ENCODE measurements around the gene FCHSD2. TPM values are rescaled to one million over a fixed set of nuclear protein-coding genes. Genes with fewer than 3 reads are reported as not detected.

FCHSD2 gene
- polyA plus RNA-seq, 2 of the 4 experiments (the other 2 are of a cell fraction) = 10.5 to 19.0 TPM

- POLR2A ChIA-PET = no interaction called here
- ATAC-seq (no peak), FAIRE-seq (no peak), DNase-seq (ENCODE audit: low read depth in 1 of 2, low spot score in 1 of 2) (no peak)
- Histone ChIP-seq H3K4me2 (no peak overlapping the region), H3K4me3 (no peak overlapping the region), H3K4me1 (no peaks in the 10 kb centered on the region), H3K27ac (no peak overlapping the region), H3K9me3 (no peaks in the 10 kb centered on the region)
- WGBS (ENCODE audit: missing lambda C conversion rate) = 97% methylated on average over 3 of the region's 3 CpGs
- CTCF ChIA-PET = interaction anchor here (0.7 to 2.1 kb wide), 3 partner anchors 14 to 307 kb away, joined by 3 to 9 read pairs (median 3); no protein-coding TSS in a partner anchor
- TF ChIP-seq EP300 (IDR thresholded peaks at IDR 0.05) (no peak), POLR2AphosphoS2 (conservative IDR thresholded peaks at IDR 0.05; ENCODE audit: low read length) (no peak), NPAS2 (CRISPR knock-in tag; IDR thresholded peaks at IDR 0.05; ENCODE audit: borderline replicate concordance) (no peak), CHD4 (IDR thresholded peaks at IDR 0.05; ENCODE audit: borderline replicate concordance) (no peak), RFX5 (IDR thresholded peaks at IDR 0.05) (no peak), HDAC2 (IDR thresholded peaks at IDR 0.05) (no peak), TP53 (CRISPR knock-in tag; IDR thresholded peaks at IDR 0.05) (no peak), HOXA7 (CRISPR knock-in tag; IDR thresholded peaks at IDR 0.05) (no peak), CBX2 (IDR thresholded peaks at IDR 0.05; ENCODE audit: borderline replicate concordance, low read depth) (no peak), ZNF302 (CRISPR knock-in tag; IDR thresholded peaks at IDR 0.05) (no peak), ZC3H11A (IDR thresholded peaks at IDR 0.05) (no peak), PHF8 (IDR thresholded peaks at IDR 0.05; ENCODE audit: borderline replicate concordance, low read depth) (no peak), HMGXB4 (CRISPR knock-in tag; IDR thresholded peaks at IDR 0.05; ENCODE audit: borderline replicate concordance) (no peak), HOXB5 (CRISPR knock-in tag; IDR thresholded peaks at IDR 0.05) (no peak), HOXB13 (CRISPR knock-in tag; IDR thresholded peaks at IDR 0.05; ENCODE audit: low read depth) (no peak)
- TF ChIP-seq, protein P1, sequence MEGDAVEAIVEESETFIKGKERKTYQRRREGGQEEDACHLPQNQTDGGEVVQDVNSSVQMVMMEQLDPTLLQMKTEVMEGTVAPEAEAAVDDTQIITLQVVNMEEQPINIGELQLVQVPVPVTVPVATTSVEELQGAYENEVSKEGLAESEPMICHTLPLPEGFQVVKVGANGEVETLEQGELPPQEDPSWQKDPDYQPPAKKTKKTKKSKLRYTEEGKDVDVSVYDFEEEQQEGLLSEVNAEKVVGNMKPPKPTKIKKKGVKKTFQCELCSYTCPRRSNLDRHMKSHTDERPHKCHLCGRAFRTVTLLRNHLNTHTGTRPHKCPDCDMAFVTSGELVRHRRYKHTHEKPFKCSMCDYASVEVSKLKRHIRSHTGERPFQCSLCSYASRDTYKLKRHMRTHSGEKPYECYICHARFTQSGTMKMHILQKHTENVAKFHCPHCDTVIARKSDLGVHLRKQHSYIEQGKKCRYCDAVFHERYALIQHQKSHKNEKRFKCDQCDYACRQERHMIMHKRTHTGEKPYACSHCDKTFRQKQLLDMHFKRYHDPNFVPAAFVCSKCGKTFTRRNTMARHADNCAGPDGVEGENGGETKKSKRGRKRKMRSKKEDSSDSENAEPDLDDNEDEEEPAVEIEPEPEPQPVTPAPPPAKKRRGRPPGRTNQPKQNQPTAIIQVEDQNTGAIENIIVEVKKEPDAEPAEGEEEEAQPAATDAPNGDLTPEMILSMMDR (IDR thresholded peaks at IDR 0.05) = no peak
Observed at GRCh38 chr11:72850832-72851231, 291.3 kb downstream of the FCHSD2 start.

DNA sequence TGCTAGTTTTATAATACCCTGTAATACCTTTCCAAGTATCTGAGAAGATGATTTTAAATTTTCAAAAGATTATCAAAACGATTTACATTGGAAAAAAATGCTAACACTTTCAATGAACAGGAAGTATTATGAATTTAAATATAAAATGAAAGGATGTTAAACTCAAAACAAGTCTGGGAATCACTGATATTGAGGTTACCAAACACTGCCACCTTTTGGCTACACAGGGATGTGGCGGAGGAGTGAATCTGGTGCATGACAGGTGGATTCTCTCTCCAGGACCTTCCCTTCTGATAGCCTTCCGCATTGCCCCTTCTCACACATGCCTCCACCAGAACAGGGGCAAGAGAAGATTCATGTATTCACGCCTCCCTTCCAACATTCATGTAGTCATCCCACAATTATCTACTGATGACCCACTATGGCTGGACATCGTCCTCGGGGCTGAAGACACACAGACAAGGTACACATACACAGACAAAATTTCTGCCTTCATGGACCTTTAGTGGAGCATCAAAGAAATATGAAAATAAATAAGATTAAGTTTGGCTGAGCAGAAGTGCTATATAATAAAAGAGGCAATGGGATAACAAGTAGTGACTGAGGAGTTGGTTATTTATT lies 293.2 kb downstream of the FCHSD2 start:
- POLR2A ChIA-PET = no interaction called here

More for the DNA sequence above, 293.2 kb downstream of the FCHSD2 start:
- no peaks in the 10 kb centered on the region for H3K9me3 ChIP-seq
- DNase-seq (ENCODE audit: low read depth in 1 of 2, low spot score in 1 of 2) (peak; percentile 50 to 54), ATAC-seq (peak; percentile 76 to 84; a peak in 5 of 6 replicates), FAIRE-seq (no peak)
- H3K27ac ChIP-seq = no peak overlapping the region
- no peaks in the 10 kb centered on the region for H3K4me1 ChIP-seq
- TF ChIP-seq SMC3 (IDR thresholded peaks at IDR 0.05) (peak; percentile 55), RAD21 (conservative IDR thresholded peaks at IDR 0.05 in 1 of 2, IDR thresholded peaks at IDR 0.05 in 1 of 2) (peak; percentile 61 to 64; a peak in 4 of 5 replicates), HES2 (IDR thresholded peaks at IDR 0.05) (no peak)
- TF ChIP-seq, protein P1 (IDR thresholded peaks at IDR 0.05) = peak; percentile 68
- H3K4me3 ChIP-seq = no peak overlapping the region
- no peak overlapping the region for H3K4me2 ChIP-seq
- CTCF ChIA-PET = interaction anchor here (0.7 to 2.1 kb wide), 10 partner anchors 8 to 330 kb away, joined by 3 to 9 read pairs (median 4); no protein-coding TSS in a partner anchor
- 69% methylated on average over 6 of the region's 6 CpGs for WGBS (ENCODE audit: missing lambda C conversion rate)
